IMR-90 (cell line): ENCODE measurements around the gene KLHL2. TPM values are rescaled to one million over a fixed set of nuclear protein-coding genes. Genes with fewer than 3 reads are reported as not detected.

Source experiments
- ATAC-seq: fragments of 200-7000 bp; cut with Tn5 transposase; 2 replicates; pipeline ENCODE4 v1.9.1; 2020; ENCODE audit warnings: low read depth, mild to moderate bottlenecking, moderate library complexity
- BruUV-seq: library from RNA; stranded (reverse); fragments of 400-500 nt; replicated peaks from 2 replicates; lab custom pipeline; 2021; lab: Mats Ljungman, UMichigan
- CTCF ChIA-PET: fragments of 300-600 bp; formaldehyde crosslinking; extraction: SDS; loops from one replicate; lab custom pipeline; 2021; ENCODE audit warnings: antibody characterized with exemption; lab: Yijun Ruan, JAX
- POLR2A ChIA-PET: fragments of 300-600 bp; sonication (Branson Sonifier 250); formaldehyde crosslinking; loops from one replicate; lab custom pipeline; 2022; ENCODE audit warnings: antibody characterized with exemption; ENCODE audit not compliant: unreplicated experiment; lab: Charles Lee
- DNase-seq: peaks from one replicate; pipeline ENCODE4 v3.0.0; 2013
- H2AFZ ChIP-seq: replicated peaks from 2 replicates; pipeline ENCODE3; 2013; ENCODE audit warnings: low read length, mild to moderate bottlenecking; ENCODE audit not compliant: poor library complexity
- H2AK5ac ChIP-seq: 2 replicates; pipeline ENCODE4 v1.6.1; 2013; ENCODE audit warnings: low read depth, low read length, inconsistent platforms
- H2AK9ac ChIP-seq: replicated peaks from 2 replicates; pipeline ENCODE3; 2013; ENCODE audit warnings: mild to moderate bottlenecking, low read depth, low read length, moderate library complexity; ENCODE audit not compliant: poor library complexity
- H2BK120ac ChIP-seq: 2 replicates; pipeline ENCODE4 v1.6.1; 2013; ENCODE audit warnings: low read depth, low read length, inconsistent platforms
- H2BK15ac ChIP-seq: 3 replicates; pipeline ENCODE4 v1.6.1; 2013; ENCODE audit warnings: low read depth, low read length, inconsistent platforms
- H2BK20ac ChIP-seq: 2 replicates; pipeline ENCODE4 v1.6.1; 2013; ENCODE audit warnings: low read depth, mild to moderate bottlenecking, inconsistent platforms, low read length, moderate library complexity
- H2BK5ac ChIP-seq: 2 replicates; pipeline ENCODE4 v1.6.1; 2013; ENCODE audit warnings: mild to moderate bottlenecking, low read depth, low read length, inconsistent platforms; ENCODE audit not compliant: poor library complexity, severe bottlenecking
- H3K14ac ChIP-seq: replicated peaks from 2 replicates; pipeline ENCODE4 v1.6.1; 2013; ENCODE audit warnings: low read depth, low read length, inconsistent platforms
- H3K18ac ChIP-seq: 2 replicates; pipeline ENCODE4 v1.6.1; 2013; ENCODE audit warnings: low read depth, low read length, control low read depth
- H3K23ac ChIP-seq: 2 replicates; pipeline ENCODE4 v1.6.1; 2013; ENCODE audit warnings: low read depth, low read length, inconsistent platforms
- H3K27ac ChIP-seq: 2 replicates; pipeline ENCODE4 v1.5.1; 2013; ENCODE audit warnings: mild to moderate bottlenecking, control low read depth, low read length; ENCODE audit not compliant: insufficient read depth
- H3K27me3 ChIP-seq: 2 replicates; pipeline ENCODE4 v1.6.1; 2013; ENCODE audit warnings: low read length; ENCODE audit not compliant: control insufficient read depth, insufficient read depth
- H3K36me3 ChIP-seq: 2 replicates; pipeline ENCODE4 v1.6.1; 2013; ENCODE audit warnings: low read length, mixed read lengths; ENCODE audit not compliant: control insufficient read depth, insufficient read depth
- H3K4ac ChIP-seq: 2 replicates; pipeline ENCODE4 v1.6.1; 2013; ENCODE audit warnings: low read depth, low read length, inconsistent platforms
- H3K4me1 ChIP-seq: 2 replicates; pipeline ENCODE4 v1.6.1; 2013; ENCODE audit warnings: low read length, mixed read lengths; ENCODE audit not compliant: control insufficient read depth, insufficient read depth
- H3K4me2 ChIP-seq: 2 replicates; pipeline ENCODE4 v1.6.1; 2013; ENCODE audit warnings: low read depth, mild to moderate bottlenecking, control low read depth, low read length, moderate library complexity
- H3K4me3 ChIP-seq: 2 replicates; pipeline ENCODE4 v1.5.1; 2013; ENCODE audit warnings: low read depth, mild to moderate bottlenecking, control low read depth, low read length, moderate library complexity; ENCODE audit not compliant: insufficient read depth
- H3K56ac ChIP-seq: 2 replicates; pipeline ENCODE4 v1.6.1; 2013; ENCODE audit warnings: low read length, inconsistent platforms; ENCODE audit not compliant: insufficient read depth; ENCODE audit errors: extremely low read depth
- H3K79me1 ChIP-seq, 2 experiments: 2 replicates each; pipeline ENCODE4 v1.6.1; 2013; ENCODE audit warnings: low read length in 2 of 2, inconsistent platforms in 1 of 2, low read depth in 1 of 2
- H3K9ac ChIP-seq: 2 replicates; pipeline ENCODE4 v1.6.1; 2013; ENCODE audit warnings: low read depth, low read length, control low read depth
- H3K9me1 ChIP-seq: 2 replicates; pipeline ENCODE4 v1.6.1; 2013; ENCODE audit warnings: low read length, inconsistent platforms; ENCODE audit not compliant: insufficient read depth
- H3K9me3 ChIP-seq: 2 replicates; pipeline ENCODE4 v1.6.1; 2013; ENCODE audit warnings: low read length; ENCODE audit not compliant: control insufficient read depth, insufficient read depth
- H4K20me1 ChIP-seq: 2 replicates; pipeline ENCODE4 v1.6.1; 2013; ENCODE audit warnings: low read length, inconsistent platforms; ENCODE audit not compliant: insufficient read depth
- H4K5ac ChIP-seq: 2 replicates; pipeline ENCODE4 v1.6.1; 2013; ENCODE audit warnings: mild to moderate bottlenecking, low read depth, low read length, control low read depth
- H4K8ac ChIP-seq, 2 experiments: 2 replicates each; pipeline ENCODE4 v1.6.1; 2013; ENCODE audit warnings: low read depth in 2 of 2, low read length in 2 of 2, control low read depth in 1 of 2, inconsistent platforms in 1 of 2
- H4K91ac ChIP-seq: 2 replicates; pipeline ENCODE4 v1.6.1; 2013; ENCODE audit warnings: low read depth, low read length, inconsistent platforms; ENCODE audit not compliant: insufficient read depth
- BHLHE40 ChIP-seq: fragments of 150-350 bp; IDR thresholded peaks from 2 replicates; pipeline ENCODE4 v1.6.1; 2016; ENCODE audit warnings: mild to moderate bottlenecking, low read depth, low read length
- CEBPB ChIP-seq: IDR thresholded peaks from 2 replicates; pipeline ENCODE4 v1.6.1; 2012; ENCODE audit warnings: low read depth, low read length, improper control_type of control experiment
- CHD1 ChIP-seq: IDR thresholded peaks from 2 replicates; pipeline ENCODE4 v1.6.1; 2012; ENCODE audit warnings: low read depth, low read length, improper control_type of control experiment
- CTCF ChIP-seq: conservative IDR thresholded peaks from 2 replicates; pipeline ENCODE4 v1.5.1; 2012; ENCODE audit warnings: mild to moderate bottlenecking, low read depth, low read length, improper control_type of control experiment
- ELK1 ChIP-seq: fragments of 150-350 bp; IDR thresholded peaks from 2 replicates; pipeline ENCODE4 v1.6.1; 2016; ENCODE audit warnings: low read depth, mild to moderate bottlenecking, low read length, moderate library complexity, borderline replicate concordance
- FOS ChIP-seq: fragments of 150-350 bp; IDR thresholded peaks from 2 replicates; pipeline ENCODE4 v1.6.1; 2016; ENCODE audit warnings: low read depth, low read length
- MAFK ChIP-seq: IDR thresholded peaks from 2 replicates; pipeline ENCODE4 v1.6.1; 2012; ENCODE audit warnings: low read depth, low read length, improper control_type of control experiment
- MAZ ChIP-seq: IDR thresholded peaks from 2 replicates; pipeline ENCODE4 v1.6.1; 2012; ENCODE audit warnings: low read depth, mild to moderate bottlenecking, low read length, improper control_type of control experiment, moderate library complexity, borderline replicate concordance
- MXI1 ChIP-seq: IDR thresholded peaks from 2 replicates; pipeline ENCODE4 v1.6.1; 2012; ENCODE audit warnings: low read depth, mild to moderate bottlenecking, low read length, moderate library complexity, borderline replicate concordance
- NFE2L2 ChIP-seq: fragments of 150-350 bp; IDR thresholded peaks from 2 replicates; pipeline ENCODE4 v1.6.1; 2016; ENCODE audit warnings: low read depth, mild to moderate bottlenecking, low read length
- POLR2A ChIP-seq: IDR thresholded peaks from 2 replicates; pipeline ENCODE4 v1.6.1; 2012; ENCODE audit warnings: mild to moderate bottlenecking, low read depth, low read length
- RAD21 ChIP-seq: IDR thresholded peaks from 2 replicates; pipeline ENCODE4 v1.6.1; 2012; ENCODE audit warnings: low read length, improper control_type of control experiment
- RCOR1 ChIP-seq: IDR thresholded peaks from 2 replicates; pipeline ENCODE4 v1.6.1; 2012; ENCODE audit warnings: mild to moderate bottlenecking, low read length, improper control_type of control experiment; ENCODE audit not compliant: insufficient replicate concordance
- RFX5 ChIP-seq: IDR thresholded peaks from 2 replicates; pipeline ENCODE4 v1.8.0; 2012; ENCODE audit warnings: low read depth, mild to moderate bottlenecking, low read length, moderate library complexity
- SMC3 ChIP-seq: fragments of 150-350 bp; IDR thresholded peaks from 2 replicates; pipeline ENCODE4 v1.6.1; 2016; ENCODE audit warnings: low read depth, mild to moderate bottlenecking, antibody characterized with exemption, low read length, moderate library complexity
- USF2 ChIP-seq: fragments of 150-350 bp; IDR thresholded peaks from 2 replicates; pipeline ENCODE4 v1.6.1; 2017; ENCODE audit warnings: mild to moderate bottlenecking, antibody characterized with exemption, low read length, low read depth
- WGBS, 2 experiments: methylation state at CpG; one replicate each; pipeline versions ENCODE4 v1.1.5 to v1.1.7; 2013; ENCODE audit warnings: missing lambda C conversion rate in 2 of 2; ENCODE audit not compliant: insufficient read length in 1 of 2; ENCODE audit errors: extremely low coverage in 2 of 2; 5-methylcytosine and 5-hydroxymethylcytosine counted together
- dilution Hi-C: fragments of 300-500 bp; cut with HindIII; formaldehyde crosslinking; loops from one replicate; pipeline ENCODE4 v1.14.3; 2018; ENCODE audit warnings: low sequenced_read_pairs; ENCODE audit not compliant: unreplicated experiment
- in situ Hi-C: fragments of 300-500 bp; cut with MboI; formaldehyde crosslinking; loops from 3 replicates; pipeline ENCODE4 v1.14.3; 2019; ENCODE audit warnings: low sequenced_read_pairs, inconsistent platforms, mixed read lengths
- intact Hi-C: fragments of 100-400 bp; cut with micrococcal nuclease; formaldehyde crosslinking; loops from 2 replicates; pipeline ENCODE4 v1.10.0; 2022
- polyA plus RNA-seq, 3 experiments: library from polyadenylated mRNA; depleted of rRNA; stranded (reverse); fragments of >200 nt; gene quantifications; 2 replicates each; pipeline ENCODE4 v1.2.3, GENCODE V29; 2012; ENCODE audit warnings: low replicate concordance in 1 of 3
- total RNA-seq: library from RNA; depleted of rRNA; stranded (reverse); fragments of >200 nt; gene quantifications from 2 replicates; pipeline ENCODE4 v1.2.3, GENCODE V29; 2012

KLHL2 gene
- total and polyA plus RNA-seq, 2 of the 4 experiments (the other 2 are of a cell fraction): 11.0 to 12.4 TPM

GRCh38 chr4:165209796-165210195, 2.4 kb downstream of the KLHL2 start:
- no CpG with 5 or more reads among the region's 5 CpGs for whole genome bisulfite sequencing, 2 experiments
- H4K91ac ChIP-seq: no peak overlapping the region
- no peak overlapping the region for H2BK15ac ChIP-seq
- H3K18ac ChIP-seq: no peak overlapping the region
- no peak overlapping the region for H3K4me2 ChIP-seq
- no peak overlapping the region for H3K9ac ChIP-seq
- ATAC-seq (no peak), DNase-seq (no peak)
- H2AK9ac ChIP-seq: no peak overlapping the region
- intact Hi-C loops: no loop called here
- no peaks in the 10 kb centered on the region for H3K9me3 ChIP-seq
- no peak overlapping the region for H3K4me3 ChIP-seq
- H3K27me3 ChIP-seq: no peaks in the 10 kb centered on the region
- H2BK20ac ChIP-seq: no peak overlapping the region
- H3K4ac ChIP-seq: no peak overlapping the region
- BruUV-seq: no TSS peak
- H3K56ac ChIP-seq: no peak overlapping the region
- H2AFZ ChIP-seq: no peak overlapping the region
- no peaks in the 10 kb centered on the region for H3K36me3 ChIP-seq
- ChIA-PET CTCF (no interaction called here), POLR2A (no interaction called here)
- H2BK5ac ChIP-seq: no peak overlapping the region
- no peak overlapping the region for H2AK5ac ChIP-seq
- H3K27ac ChIP-seq: no peak overlapping the region
- in situ Hi-C loops: loop anchor here (25.0 kb wide), 1 partner anchor 128 kb away; the partner anchor contains the start of gene MSMO1
- H3K79me1 ChIP-seq: peaks cover 14 to 21% of the 10 kb centered on the region in 2 experiments; a peak in 3 of 4 replicates
- dilution Hi-C loops: no loop called here
- no peak overlapping the region for H3K23ac ChIP-seq
- no peak overlapping the region for H3K14ac ChIP-seq
- H4K20me1 ChIP-seq: peaks cover 3% of the 10 kb centered on the region; the same call in 1 of the 2 replicates
- H2BK120ac ChIP-seq: no peak overlapping the region
- H4K5ac ChIP-seq: no peak overlapping the region
- 0 out of 2 replicates have a peak, but pooled peaks cover 2% of the 10 kb centered on the region for H3K9me1 ChIP-seq
- no peak overlapping the region for H4K8ac ChIP-seq
- peaks cover 4% of the 10 kb centered on the region for H3K4me1 ChIP-seq
- TF ChIP-seq SMC3 (no peak), RFX5 (no peak), USF2 (no peak), RAD21 (no peak), BHLHE40 (no peak), NFE2L2 (no peak), POLR2A (no peak), FOS (no peak), RCOR1 (no peak), MXI1 (no peak), ELK1 (no peak), MAZ (no peak), CEBPB (no peak), CHD1 (no peak), CTCF (no peak), MAFK (no peak)
